ENCODE measurements around the gene KLF13. TPM values are rescaled to one million over a fixed set of nuclear protein-coding genes. Genes with fewer than 3 reads are reported as not detected.
A peak's percentile ranks its signal among the peaks of the same experiment; 100 is the strongest.

Gene KLF13
- total and polyA plus RNA-seq, 2 donors (not counting 1 experiment from before 2014, with no cell fraction given) = 65.5 to 140 TPM

- H4K20me1 ChIP-seq (ENCODE audit: control insufficient read depth, insufficient read depth, low read length, poor library complexity, severe bottlenecking) = peaks cover 99% of the 10 kb centered on the region
- peak overlapping the region; percentile 90 to 97 for H3K27ac ChIP-seq (ENCODE audit: low read length in 2 of 2)
- peaks cover 100% of the 10 kb centered on the region in 2 donors for H3K4me1 ChIP-seq (ENCODE audit: control insufficient read depth in 2 of 2, insufficient read depth in 2 of 2, low read length in 2 of 2)
- no peak overlapping the region for H3K4me3 ChIP-seq (ENCODE audit: control extremely low read depth in 1 of 5, extremely low read depth in 1 of 5, insufficient read depth in 1 of 5, low read depth in 2 of 5, low read length in 4 of 5)
- H3K9ac ChIP-seq (ENCODE audit: low read length) = no peak overlapping the region
- peak overlapping the region; percentile 89 for H3K4me2 ChIP-seq (replicated peaks; ENCODE audit: low read depth, low read length, poor library complexity, severe bottlenecking)
- Mint-ChIP-seq H3K27ac (peak overlapping the region; percentile 89), H3K9me3 (ENCODE audit: insufficient read depth) (no peaks in the 10 kb centered on the region), H3K27me3 (no peaks in the 10 kb centered on the region), H3K4me1 (peaks cover 100% of the 10 kb centered on the region), H3K4me3 (peak overlapping the region; percentile 52)
- H3K79me2 ChIP-seq (ENCODE audit: control insufficient read depth, insufficient read depth, low read length) = peaks cover 100% of the 10 kb centered on the region
- H2AFZ ChIP-seq (ENCODE audit: insufficient read depth, low read depth, low read length, poor library complexity, severe bottlenecking) = no peak overlapping the region
- DNase-seq = no peak
- no peak for ATAC-seq (ENCODE audit: low read depth)
- CTCF ChIA-PET = interaction anchor here (0.7 to 1.9 kb wide), 4 partner anchors 9 to 214 kb away, joined by 3 to 6 read pairs (median 3); no protein-coding TSS in a partner anchor
- TF ChIP-seq CTCF (IDR thresholded peaks at IDR 0.05) (no peak), EZH2 (IDR thresholded peaks at IDR 0.05; ENCODE audit: borderline replicate concordance, insufficient read depth, low read depth, low read length, poor library complexity, severe bottlenecking) (no peak)
- peaks cover 0 to 16% of the 10 kb centered on the region in 2 experiments for H3K36me3 ChIP-seq (replicated peaks in 1 of 2; ENCODE audit: control extremely low read depth in 1 of 2, control insufficient read depth in 1 of 2, extremely low read depth in 1 of 2, insufficient read depth in 2 of 2, low read length in 1 of 2)
- intact Hi-C loops (cut with micrococcal nuclease) = no loop called here
- POLR2A ChIA-PET = interaction anchor here (1.2 to 1.4 kb wide), 2 partner anchors 11 to 145 kb away, joined by 3 read pairs; no protein-coding TSS in a partner anchor
- no peaks in the 10 kb centered on the region for H3K27me3 ChIP-seq (replicated peaks in 1 of 4; ENCODE audit: control extremely low read depth in 1 of 4, control insufficient read depth in 3 of 4, insufficient read depth in 4 of 4, low read length in 3 of 4)
- 61% methylated on average over 17 of the region's 22 CpGs for WGBS (ENCODE audit: insufficient coverage)
- H3K9me3 ChIP-seq (ENCODE audit: control extremely low read depth in 1 of 3, control insufficient read depth in 2 of 3, insufficient read depth in 1 of 3, low read length in 2 of 3) = no peaks in the 10 kb centered on the region
Observed at GRCh38 chr15:31342781-31343626, 16.4 kb downstream of the KLF13 start.

GRCh38 chr15:31343831-31344230 is 17.2 kb downstream of the KLF13 start:
- Histone ChIP-seq H3K79me2 (ENCODE audit: control insufficient read depth, insufficient read depth, low read length) (peaks cover 100% of the 10 kb centered on the region), H4K20me1 (ENCODE audit: control insufficient read depth, insufficient read depth, low read length, poor library complexity, severe bottlenecking) (peaks cover 99% of the 10 kb centered on the region), H3K27ac (ENCODE audit: low read length in 2 of 2) (peak overlapping the region; percentile 90 to 97), H2AFZ (ENCODE audit: insufficient read depth, low read depth, low read length, poor library complexity, severe bottlenecking) (no peak overlapping the region), H3K9ac (ENCODE audit: low read length) (no peak overlapping the region), H3K9me3 (ENCODE audit: control extremely low read depth in 1 of 3, control insufficient read depth in 2 of 3, insufficient read depth in 1 of 3, low read length in 2 of 3) (no peaks in the 10 kb centered on the region), H3K4me1 (ENCODE audit: control insufficient read depth in 2 of 2, insufficient read depth in 2 of 2, low read length in 2 of 2) (peaks cover 100% of the 10 kb centered on the region in 2 donors), H3K4me2 (replicated peaks; ENCODE audit: low read depth, low read length, poor library complexity, severe bottlenecking) (peak overlapping the region; percentile 89), H3K27me3 (replicated peaks in 1 of 4; ENCODE audit: control extremely low read depth in 1 of 4, control insufficient read depth in 3 of 4, insufficient read depth in 4 of 4, low read length in 3 of 4) (no peaks in the 10 kb centered on the region), H3K36me3 (replicated peaks in 1 of 2; ENCODE audit: control extremely low read depth in 1 of 2, control insufficient read depth in 1 of 2, extremely low read depth in 1 of 2, insufficient read depth in 2 of 2, low read length in 1 of 2) (peaks cover 0 to 25% of the 10 kb centered on the region in 2 experiments), H3K4me3 (ENCODE audit: control extremely low read depth in 1 of 5, extremely low read depth in 1 of 5, insufficient read depth in 1 of 5, low read depth in 2 of 5, low read length in 4 of 5) (no peak overlapping the region)
- Mint-ChIP-seq H3K27me3 (no peaks in the 10 kb centered on the region), H3K4me3 (peak overlapping the region; percentile 41), H3K4me1 (peaks cover 99% of the 10 kb centered on the region), H3K27ac (peak overlapping the region; percentile 89), H3K9me3 (ENCODE audit: insufficient read depth) (no peaks in the 10 kb centered on the region)
- intact Hi-C loops (cut with micrococcal nuclease) = no loop called here
- no peak for ATAC-seq (ENCODE audit: low read depth)
- no peak for TF ChIP-seq CTCF (IDR thresholded peaks at IDR 0.05)
- TF ChIP-seq EZH2 (IDR thresholded peaks at IDR 0.05; ENCODE audit: borderline replicate concordance, insufficient read depth, low read depth, low read length, poor library complexity, severe bottlenecking) = no peak
- ChIA-PET POLR2A (interaction anchor here (0.7 to 3.7 kb wide), 3 partner anchors 10 to 17 kb away, joined by 3 to 19 read pairs (median 5); partner anchors contain the start of gene KLF13), CTCF (interaction anchor here (1.1 to 1.9 kb wide), 3 partner anchors 18 to 91 kb away, joined by 3 to 6 read pairs (median 3); no protein-coding TSS in a partner anchor)
- 56% methylated on average over 3 of the region's 5 CpGs for whole genome bisulfite sequencing (ENCODE audit: insufficient coverage)
- DNase-seq = no peak

Data from B cell (primary cell).